Suppressor macrophage treated with lipopolysaccharide for 1 hour (primary cell): ENCODE results near the gene THSD7A.

Source experiments
- DNase-seq, 3 donors: peaks; one replicate each; pipeline ENCODE4 v3.0.0-alpha.2; 2020 to 2022

Gene THSD7A

DNA sequence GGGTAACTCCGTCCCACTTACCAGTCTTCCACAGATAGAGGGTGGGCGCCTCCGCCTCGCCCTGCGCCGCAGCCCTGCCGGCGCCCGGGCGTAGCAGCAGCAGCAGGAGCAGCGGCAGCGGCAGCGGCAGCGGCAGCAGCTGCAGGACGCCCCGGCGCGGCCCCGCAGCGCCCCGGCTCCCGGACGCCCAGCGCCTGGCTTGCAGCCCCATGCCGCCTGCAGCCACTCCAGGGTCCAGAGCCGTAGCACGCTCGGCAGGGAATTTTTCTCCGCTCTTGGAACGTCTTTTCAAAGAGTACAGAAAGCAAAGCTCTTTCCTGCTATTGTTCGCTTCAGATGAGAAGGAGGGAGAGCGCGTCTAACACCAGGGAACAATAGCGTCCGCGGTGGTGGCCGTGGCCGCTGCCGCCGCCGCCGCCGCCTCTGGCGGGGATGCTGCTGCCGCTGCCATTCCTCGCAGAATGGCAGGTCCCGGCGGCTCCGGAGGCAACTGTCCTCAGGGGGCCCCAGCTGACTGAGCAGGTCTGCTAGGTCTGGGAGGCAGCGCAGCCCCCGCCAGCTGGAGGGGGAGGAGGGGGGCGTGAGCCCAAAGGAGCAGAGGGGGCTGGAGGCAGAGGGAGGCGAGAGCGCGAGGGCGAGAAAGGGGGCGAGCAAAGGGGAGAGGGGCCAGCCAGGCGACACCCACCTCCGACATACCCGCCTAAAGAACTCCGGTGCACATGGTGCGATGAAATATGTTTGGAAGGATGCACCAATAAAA lies at the start of gene THSD7A:
Gene THSD7A, minus strand, starts transcription at position 463 of the 760 bp plus-strand sequence. Its CDS starts 252 bp downstream, at position 211.
- DNase-seq = peak in 2 of 3 donors; percentile 6 to 55

- no peak for DNase-seq
Observed at GRCh38 chr7:11881680-11882079, 49.7 kb upstream of the THSD7A start.

DNA sequence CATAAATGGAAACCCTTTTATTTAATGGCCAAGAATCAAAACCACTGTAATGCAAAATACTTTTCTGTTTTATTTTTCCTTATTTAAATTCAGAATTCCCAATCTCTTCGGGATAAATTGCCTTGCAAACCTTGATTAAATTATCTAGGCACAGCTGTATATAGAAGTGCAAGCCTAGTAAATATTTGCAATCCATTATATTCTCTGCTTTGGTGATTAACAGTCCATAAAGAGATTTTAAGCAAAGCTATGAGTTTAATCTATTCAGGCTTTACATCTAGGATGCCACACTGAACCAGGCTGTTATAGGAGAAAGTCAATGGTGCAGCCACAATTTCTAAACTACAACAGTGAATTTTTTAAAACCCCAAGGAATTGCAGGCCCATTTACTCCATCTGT lies 43.6 kb upstream of the THSD7A start:
- DNase-seq = no peak

DNA sequence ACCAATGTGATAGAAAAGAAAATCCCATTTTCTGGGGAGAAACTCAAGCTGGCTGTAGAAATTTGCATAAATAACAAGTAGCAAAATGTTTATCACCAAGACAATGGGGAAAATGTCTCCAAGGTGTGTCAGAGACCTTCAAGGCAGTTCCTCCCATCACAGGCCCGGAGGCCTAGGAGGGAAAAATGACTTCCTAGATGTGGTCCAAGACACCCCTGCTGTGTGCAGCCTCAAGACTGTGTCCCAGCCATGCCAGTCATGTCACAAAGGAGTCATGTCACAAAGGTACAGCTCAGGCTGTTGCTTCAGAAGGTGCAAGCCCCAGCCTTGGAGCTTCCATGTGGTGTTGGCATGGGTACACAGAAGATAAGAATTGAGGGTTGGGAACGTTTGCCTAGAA lies 33.7 kb upstream of the THSD7A start:
- no peak for DNase-seq

DNA sequence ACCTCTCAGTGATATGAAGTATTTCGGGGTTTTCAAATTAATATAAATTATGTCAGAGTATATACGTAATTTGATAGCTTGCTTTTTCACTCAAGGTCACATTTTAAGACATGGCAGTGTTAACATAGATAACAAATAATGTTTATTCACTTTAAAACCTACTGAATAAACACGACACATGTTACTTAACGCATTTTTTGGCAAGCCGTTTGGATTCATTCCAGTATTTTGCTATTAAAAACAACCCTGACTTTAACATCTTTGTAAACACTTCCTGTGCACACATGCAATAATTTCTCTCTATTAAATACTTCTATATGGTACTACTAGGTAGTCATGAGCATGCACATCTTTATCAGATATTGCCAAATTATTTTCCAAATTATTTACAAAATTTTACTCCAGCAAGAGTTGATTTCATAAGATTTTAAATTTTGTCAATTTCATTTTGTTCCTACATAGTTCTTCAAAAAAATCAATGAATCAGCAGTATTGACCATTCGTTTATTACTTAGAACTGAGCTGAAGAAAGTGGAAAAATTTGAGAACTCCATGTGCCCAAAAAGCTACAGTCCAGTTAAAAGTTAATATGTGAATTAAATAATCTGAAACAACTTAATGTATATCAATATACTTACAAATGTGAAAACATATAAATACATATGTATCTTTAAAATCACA lies 26.8 kb upstream of the THSD7A start:
- no peak for DNase-seq

- no peak for DNase-seq
Observed at GRCh38 chr7:11858026-11858425, 26.0 kb upstream of the THSD7A start.

- no peak for DNase-seq
Observed at GRCh38 chr7:11848251-11848650, 16.3 kb upstream of the THSD7A start.

GRCh38 chr7:11847336-11847735 lies 15.3 kb upstream of the THSD7A start:
- DNase-seq = no peak

GRCh38 chr7:11846361-11846955 lies 14.5 kb upstream of the THSD7A start:
- DNase-seq = no peak

- no peak for DNase-seq
Observed at GRCh38 chr7:11843113-11843765, 11.2 kb upstream of the THSD7A start.

DNA sequence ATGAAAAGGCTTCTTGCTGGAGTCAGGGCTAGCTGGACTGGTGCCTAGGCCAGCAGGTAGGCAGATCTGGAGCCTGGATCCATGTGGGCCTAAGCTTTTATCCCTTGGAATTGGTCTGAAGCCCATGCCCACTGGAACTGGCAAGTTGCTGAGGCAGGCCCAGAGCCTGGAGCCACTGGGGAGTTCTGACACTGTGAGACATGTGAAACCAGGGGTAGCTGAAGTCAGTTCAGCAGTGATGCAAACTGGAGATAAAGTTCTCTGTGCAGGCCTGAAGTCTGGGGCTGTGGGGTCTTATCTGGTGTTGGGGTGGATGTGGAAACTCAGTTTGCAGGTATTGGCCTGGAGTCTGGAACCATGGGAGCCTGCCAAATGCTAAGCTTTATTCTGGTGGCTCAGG lies 9.7 kb upstream of the THSD7A start:
- DNase-seq = no peak

DNA sequence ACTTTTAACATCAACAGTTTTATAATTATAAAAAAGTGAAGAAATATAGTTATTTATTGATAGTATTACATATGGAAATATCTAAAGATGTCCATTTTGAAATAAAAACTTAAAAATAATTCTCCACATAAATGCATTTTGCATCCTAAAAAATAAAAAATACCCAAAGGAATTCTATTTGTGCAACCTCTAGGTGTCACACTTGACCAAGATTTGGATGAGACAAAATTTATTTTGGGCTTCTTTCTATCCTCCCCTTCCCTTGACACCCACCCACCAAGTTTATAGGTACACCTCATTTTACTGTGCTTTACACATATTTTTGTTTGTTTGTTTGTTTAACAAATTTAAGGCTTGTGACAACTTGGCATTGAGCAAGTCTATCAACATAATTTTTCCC lies 3.3 kb upstream of the THSD7A start:
- DNase-seq = no peak

DNA sequence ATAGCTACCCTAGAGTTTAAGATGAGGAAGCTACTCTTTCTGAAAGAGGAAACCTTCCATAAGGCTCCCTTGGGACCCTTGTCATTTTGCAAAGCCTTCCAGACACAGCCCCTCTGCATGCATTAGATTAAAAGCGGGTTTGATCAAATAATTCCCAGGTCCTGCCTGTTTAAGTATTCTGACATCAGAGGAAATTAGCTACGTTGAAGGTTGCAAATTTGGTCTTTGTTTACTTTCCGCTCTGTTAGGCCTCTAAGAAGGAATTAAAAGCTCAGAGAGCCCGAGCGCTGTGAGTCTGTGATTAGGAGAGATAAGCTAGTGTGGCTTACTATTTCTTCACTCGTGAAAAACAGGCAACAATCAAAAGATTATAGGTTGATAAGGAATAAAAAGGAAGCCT lies 1.4 kb upstream of the THSD7A start:
- no peak for DNase-seq

DNA sequence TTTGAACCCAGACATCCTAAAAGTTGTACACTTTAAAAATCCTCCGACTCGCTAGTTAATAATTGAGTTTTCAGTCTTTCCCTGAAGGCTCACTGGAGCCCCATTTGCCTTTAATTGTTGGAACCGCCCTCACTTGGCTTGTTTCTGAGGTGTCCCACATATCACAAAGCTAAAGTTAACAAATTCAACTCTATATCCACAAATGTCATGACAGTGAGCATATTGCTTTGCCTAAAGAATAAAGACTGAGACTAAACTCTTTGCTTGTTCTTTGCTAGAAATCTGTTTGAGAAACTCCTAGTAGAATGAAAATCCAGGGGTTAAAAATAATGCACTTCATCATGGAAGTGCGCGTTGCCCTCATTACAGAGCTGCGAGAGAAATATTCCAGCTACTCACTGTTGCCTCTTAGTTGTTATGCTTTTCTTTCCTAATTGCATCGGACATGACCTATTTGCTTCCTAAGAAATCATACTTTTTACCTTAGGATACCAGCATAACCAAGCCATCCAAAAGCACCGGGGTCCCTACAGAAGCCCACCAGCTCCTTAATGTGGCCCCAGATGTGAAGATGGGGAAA lies 752 bp downstream of the THSD7A start:
- no peak for DNase-seq

- DNase-seq = no peak
Observed at GRCh38 chr7:11830582-11831155, 1.3 kb downstream of the THSD7A start.

- DNase-seq = no peak
Observed at GRCh38 chr7:11829954-11830353, 2.0 kb downstream of the THSD7A start.

DNA sequence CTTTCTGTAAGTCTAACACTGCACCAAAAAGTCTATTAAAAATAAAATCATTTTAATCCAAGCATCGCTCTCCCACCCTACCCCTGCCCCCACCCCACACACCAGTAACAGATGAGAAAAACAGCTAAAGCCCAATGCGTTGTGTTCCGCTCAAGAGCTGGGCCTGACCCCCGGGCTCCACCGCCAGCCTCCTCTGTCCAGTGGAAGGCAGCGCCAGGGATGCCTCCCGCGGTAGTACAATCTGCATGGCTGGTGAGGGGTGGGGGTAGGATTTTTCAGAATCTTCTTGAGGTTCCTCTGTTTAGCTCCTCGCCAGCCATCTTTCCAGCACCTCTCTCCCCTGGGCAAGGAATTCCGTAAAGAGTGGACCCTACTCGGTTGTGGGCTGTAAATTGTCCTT lies 12.1 kb downstream of the THSD7A start:
- DNase-seq = no peak

GRCh38 chr7:11819271-11819670 lies 12.7 kb downstream of the THSD7A start:
- DNase-seq = no peak

- no peak for DNase-seq
Observed at GRCh38 chr7:11818281-11818680, 13.7 kb downstream of the THSD7A start.

- DNase-seq = no peak
Observed at GRCh38 chr7:11817111-11817740, 14.8 kb downstream of the THSD7A start.

DNA sequence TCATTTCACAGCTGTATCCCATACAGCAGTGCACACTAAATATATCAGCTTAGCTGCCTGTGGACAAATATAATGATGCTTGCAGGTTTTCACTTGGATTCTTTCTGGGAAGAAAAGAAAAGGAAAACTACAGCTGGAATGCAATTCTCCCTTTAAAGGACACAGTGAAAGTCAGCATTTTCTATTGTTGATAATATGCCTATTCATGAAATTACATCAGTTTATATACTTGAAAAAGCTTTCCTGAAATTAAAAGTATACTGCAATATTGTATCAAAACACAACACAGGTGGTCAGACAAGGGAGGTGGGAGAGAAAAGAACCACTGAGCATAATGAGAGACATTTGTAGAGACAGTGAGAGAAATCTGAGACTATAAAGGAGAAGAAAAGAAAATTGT lies 20.3 kb downstream of the THSD7A start:
- no peak for DNase-seq

DNA sequence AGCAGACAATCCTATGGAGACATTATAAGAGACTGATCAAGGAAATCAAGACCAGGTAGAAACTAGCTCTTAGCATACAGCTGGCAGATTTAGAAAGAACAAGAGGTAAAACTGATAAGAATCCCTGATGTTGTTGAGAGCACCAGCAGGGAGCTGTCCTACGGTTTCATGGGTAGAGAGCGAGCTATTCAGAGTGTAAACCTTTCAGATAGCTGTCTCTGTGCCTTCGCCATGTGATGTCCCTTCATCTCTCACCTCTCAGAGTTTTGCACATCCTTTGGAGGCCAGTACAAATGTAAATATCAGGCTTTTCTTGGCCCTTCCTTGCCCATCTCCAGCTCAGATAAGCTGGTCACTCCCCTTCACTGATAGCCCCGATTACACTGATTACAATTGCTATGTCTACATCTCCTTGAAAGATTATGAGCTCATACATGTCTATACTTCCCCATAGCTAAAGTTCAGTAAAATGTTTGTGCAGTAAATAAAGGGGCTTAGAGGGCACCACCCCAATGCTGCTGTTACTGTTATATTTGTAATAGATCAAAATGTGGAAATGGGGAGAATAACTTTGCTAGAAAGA lies 21.9 kb downstream of the THSD7A start:
- DNase-seq = no peak
